Measurements from ENCODE around the gene VSIG10L2. TPM values are rescaled to one million over a fixed set of nuclear protein-coding genes. Genes with fewer than 3 reads are reported as not detected.

VSIG10L2 gene
- total RNA-seq, 1 donor from 2014 or later, result not detected

Other genes starting within 250 kb of the VSIG10L2 start
- not detected in 2 replicates for gene PATE1, start 199.8 kb upstream of the VSIG10L2 start, total RNA-seq
- gene PATE2, start 167.2 kb upstream of the VSIG10L2 start, total RNA-seq, result 0.07 TPM in 1 of 2 replicates, not detected in the other
- gene PATE3, start 157.9 kb upstream of the VSIG10L2 start, total RNA-seq, result not detected in 2 replicates
- gene PATE4, start 112.7 kb upstream of the VSIG10L2 start, total RNA-seq, result not detected in 2 replicates
- gene HYLS1, start 58.4 kb upstream of the VSIG10L2 start, total RNA-seq, result 9.3 and 11.3 TPM in 2 replicates
- gene PUS3, start 42.8 kb upstream of the VSIG10L2 start, total RNA-seq, result 7.1 and 8.0 TPM in 2 replicates
- gene DDX25, start 41.5 kb upstream of the VSIG10L2 start, total RNA-seq, result 0.14 TPM in 1 of 2 replicates, not detected in the other
- gene CDON, start 116.8 kb downstream of the VSIG10L2 start, total RNA-seq, result 3.3 and 4.9 TPM in 2 replicates